ENCODE results near the gene RAB40B.

GRCh38 chr17:82656266-82656665 lies 42.2 kb downstream of the RAB40B start:
- TF ChIP-seq, protein P1, sequence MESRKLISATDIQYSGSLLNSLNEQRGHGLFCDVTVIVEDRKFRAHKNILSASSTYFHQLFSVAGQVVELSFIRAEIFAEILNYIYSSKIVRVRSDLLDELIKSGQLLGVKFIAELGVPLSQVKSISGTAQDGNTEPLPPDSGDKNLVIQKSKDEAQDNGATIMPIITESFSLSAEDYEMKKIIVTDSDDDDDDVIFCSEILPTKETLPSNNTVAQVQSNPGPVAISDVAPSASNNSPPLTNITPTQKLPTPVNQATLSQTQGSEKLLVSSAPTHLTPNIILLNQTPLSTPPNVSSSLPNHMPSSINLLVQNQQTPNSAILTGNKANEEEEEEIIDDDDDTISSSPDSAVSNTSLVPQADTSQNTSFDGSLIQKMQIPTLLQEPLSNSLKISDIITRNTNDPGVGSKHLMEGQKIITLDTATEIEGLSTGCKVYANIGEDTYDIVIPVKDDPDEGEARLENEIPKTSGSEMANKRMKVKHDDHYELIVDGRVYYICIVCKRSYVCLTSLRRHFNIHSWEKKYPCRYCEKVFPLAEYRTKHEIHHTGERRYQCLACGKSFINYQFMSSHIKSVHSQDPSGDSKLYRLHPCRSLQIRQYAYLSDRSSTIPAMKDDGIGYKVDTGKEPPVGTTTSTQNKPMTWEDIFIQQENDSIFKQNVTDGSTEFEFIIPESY (CRISPR knock-in tag; IDR thresholded peaks at IDR 0.05), result no peak
- TF ChIP-seq SALL1 (CRISPR knock-in tag; IDR thresholded peaks at IDR 0.05) (no peak), HHEX (CRISPR knock-in tag; IDR thresholded peaks at IDR 0.05) (no peak), FUBP1 (CRISPR knock-in tag; IDR thresholded peaks at IDR 0.05; ENCODE audit: borderline replicate concordance) (no peak)
